ENCODE results near the gene GGA1. TPM values are rescaled to one million over a fixed set of nuclear protein-coding genes. Genes with fewer than 3 reads are reported as not detected.
A peak's percentile ranks its signal among the peaks of the same experiment; 100 is the strongest.

GGA1 gene
- total and polyA plus RNA-seq, 10 of the 15 experiments (the other 5 are each of a cell fraction or from before 2014, with no cell fraction given) = 1.4 to 79.4 (median 44.4) TPM

DNA sequence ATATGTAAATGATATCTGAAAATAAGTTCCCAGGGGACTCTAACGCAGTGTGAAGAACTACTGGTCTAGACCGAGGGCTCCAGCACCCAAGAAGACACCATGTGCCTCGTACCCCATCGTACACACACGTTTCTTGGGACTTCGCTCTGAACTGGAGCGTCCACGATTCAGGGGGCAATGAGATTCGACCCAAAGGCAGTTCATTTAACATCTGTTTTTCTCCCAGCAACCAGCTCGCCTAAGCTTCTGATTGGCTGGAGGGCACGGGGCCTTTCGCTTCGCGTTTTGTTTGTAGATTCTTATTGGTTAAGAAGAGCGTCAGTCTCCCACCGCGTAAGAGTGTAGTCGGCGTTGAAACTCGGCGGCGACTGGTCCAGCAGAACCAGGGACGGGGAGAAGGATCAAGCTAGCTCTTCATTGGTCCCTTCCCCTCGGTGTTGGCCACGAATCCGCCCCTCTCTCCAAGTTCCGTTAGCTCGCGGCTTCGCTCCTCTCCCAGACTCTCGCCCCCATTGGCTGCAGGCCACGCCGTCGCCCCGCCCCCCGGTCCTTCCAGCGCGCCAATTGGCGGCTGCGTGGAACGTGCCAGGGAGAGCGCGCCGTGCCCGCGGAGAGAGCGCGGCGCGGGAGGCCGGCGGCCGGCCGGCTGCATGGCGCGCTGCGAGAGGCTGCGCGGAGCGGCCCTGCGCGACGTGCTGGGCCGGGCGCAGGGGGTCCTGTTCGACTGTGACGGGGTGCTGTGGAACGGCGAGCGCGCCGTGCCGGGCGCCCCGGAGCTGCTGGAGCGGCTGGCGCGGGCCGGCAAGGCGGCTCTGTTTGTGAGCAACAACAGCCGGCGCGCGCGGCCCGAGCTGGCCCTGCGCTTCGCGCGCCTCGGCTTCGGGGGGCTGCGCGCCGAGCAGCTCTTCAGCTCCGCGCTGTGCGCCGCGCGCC is 49.8 kb downstream of the GGA1 start, which contains the start of gene PDXP:
Gene PDXP, plus strand, starts transcription at position 591 of the 933 bp plus-strand sequence. Its CDS starts 60 bp downstream, at position 651.
- Histone ChIP-seq H2AFZ (ENCODE audit: control insufficient read depth, low read depth, low read length) (peak within 1 kb of the TSS; percentile 96), H3K9ac (ENCODE audit: control insufficient read depth, insufficient read depth, low read length) (peak within 1 kb of the TSS; percentile 70), H3K4me2 (ENCODE audit: control insufficient read depth, insufficient read depth) (peak within 1 kb of the TSS; percentile 96), H3K36me3 (ENCODE audit: control insufficient read depth in 2 of 2, insufficient read depth in 2 of 2, low read length in 1 of 2) (peaks cover 0 to 2% of the 10 kb centered on the region in 2 experiments; a peak in 2 of 4 replicates), H4K20me1 (ENCODE audit: control insufficient read depth, insufficient read depth) (no peaks in the 10 kb centered on the region), H3K4me3 (peak within 1 kb of the TSS; percentile 82), H3K79me2 (ENCODE audit: control insufficient read depth, insufficient read depth, low read length) (peaks cover 43% of the 10 kb centered on the region), H3K9me3 (replicated peaks; ENCODE audit: control insufficient read depth, insufficient read depth, low read length) (no peaks in the 10 kb centered on the region), H3K4me1 (ENCODE audit: control insufficient read depth, insufficient read depth, low read length) (peaks cover 12% of the 10 kb centered on the region), H3K27me3 (replicated peaks in 1 of 2; ENCODE audit: control insufficient read depth in 2 of 2, insufficient read depth in 2 of 2, low read length in 1 of 2) (no peaks in the 10 kb centered on the region), H3K27ac (ENCODE audit: control insufficient read depth, insufficient read depth) (peak within 1 kb of the TSS; percentile 64)
- in situ Hi-C loops (cut with MboI) = no loop called here
- ChIA-PET POLR2A (interaction anchor here (0.6 to 9.6 kb wide), 20 partner anchors 11 to 296 kb away, joined by 3 to 209 read pairs (median 5); partner anchors contain the start of genes ANKRD54, GCAT, GGA1 and LGALS1), CTCF (interaction anchor here (0.6 to 11.7 kb wide), 14 partner anchors 18 to 1489 kb away, joined by 3 to 414 read pairs (median 8); partner anchors contain the start of genes GGA1, LGALS1, NOL12 and SH3BP1), SMC1A (ENCODE audit: uncharacterized antibody, unreplicated experiment) (interaction anchor here (0.6 to 7.9 kb wide), 15 partner anchors 9 to 204 kb away, joined by 3 to 157 read pairs (median 7); partner anchors contain the start of genes ANKRD54, GCAT, GGA1 and LGALS1), RAD21 (ENCODE audit: unreplicated experiment) (interaction anchor here (0.8 to 9.1 kb wide), 16 partner anchors 10 to 159 kb away, joined by 3 to 173 read pairs (median 5); partner anchors contain the start of genes GCAT, GGA1, LGALS1 and NOL12)
- peak; percentile 99 for DNase-seq (ENCODE audit: low read depth, low spot score)
- intact Hi-C loops (cut with micrococcal nuclease; ENCODE audit: unreplicated experiment) = no loop called here
- WGBS (ENCODE audit: insufficient coverage, insufficient replicate concordance, low lambda C conversion rate, missing lambda C conversion rate) = under 1% methylated on average over 101 of the region's 101 CpGs
- no TSS peak for BruUV-seq (replicated peaks)
- ATAC-seq = peak; percentile 95
- FAIRE-seq = peak; percentile 100
- TF ChIP-seq, protein P1, sequence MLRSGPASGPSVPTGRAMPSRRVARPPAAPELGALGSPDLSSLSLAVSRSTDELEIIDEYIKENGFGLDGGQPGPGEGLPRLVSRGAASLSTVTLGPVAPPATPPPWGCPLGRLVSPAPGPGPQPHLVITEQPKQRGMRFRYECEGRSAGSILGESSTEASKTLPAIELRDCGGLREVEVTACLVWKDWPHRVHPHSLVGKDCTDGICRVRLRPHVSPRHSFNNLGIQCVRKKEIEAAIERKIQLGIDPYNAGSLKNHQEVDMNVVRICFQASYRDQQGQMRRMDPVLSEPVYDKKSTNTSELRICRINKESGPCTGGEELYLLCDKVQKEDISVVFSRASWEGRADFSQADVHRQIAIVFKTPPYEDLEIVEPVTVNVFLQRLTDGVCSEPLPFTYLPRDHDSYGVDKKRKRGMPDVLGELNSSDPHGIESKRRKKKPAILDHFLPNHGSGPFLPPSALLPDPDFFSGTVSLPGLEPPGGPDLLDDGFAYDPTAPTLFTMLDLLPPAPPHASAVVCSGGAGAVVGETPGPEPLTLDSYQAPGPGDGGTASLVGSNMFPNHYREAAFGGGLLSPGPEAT (IDR thresholded peaks at IDR 0.05; ENCODE audit: low read depth) = peak; percentile 24; the same call in 1 of the 2 replicates
- TF ChIP-seq, protein P2, sequence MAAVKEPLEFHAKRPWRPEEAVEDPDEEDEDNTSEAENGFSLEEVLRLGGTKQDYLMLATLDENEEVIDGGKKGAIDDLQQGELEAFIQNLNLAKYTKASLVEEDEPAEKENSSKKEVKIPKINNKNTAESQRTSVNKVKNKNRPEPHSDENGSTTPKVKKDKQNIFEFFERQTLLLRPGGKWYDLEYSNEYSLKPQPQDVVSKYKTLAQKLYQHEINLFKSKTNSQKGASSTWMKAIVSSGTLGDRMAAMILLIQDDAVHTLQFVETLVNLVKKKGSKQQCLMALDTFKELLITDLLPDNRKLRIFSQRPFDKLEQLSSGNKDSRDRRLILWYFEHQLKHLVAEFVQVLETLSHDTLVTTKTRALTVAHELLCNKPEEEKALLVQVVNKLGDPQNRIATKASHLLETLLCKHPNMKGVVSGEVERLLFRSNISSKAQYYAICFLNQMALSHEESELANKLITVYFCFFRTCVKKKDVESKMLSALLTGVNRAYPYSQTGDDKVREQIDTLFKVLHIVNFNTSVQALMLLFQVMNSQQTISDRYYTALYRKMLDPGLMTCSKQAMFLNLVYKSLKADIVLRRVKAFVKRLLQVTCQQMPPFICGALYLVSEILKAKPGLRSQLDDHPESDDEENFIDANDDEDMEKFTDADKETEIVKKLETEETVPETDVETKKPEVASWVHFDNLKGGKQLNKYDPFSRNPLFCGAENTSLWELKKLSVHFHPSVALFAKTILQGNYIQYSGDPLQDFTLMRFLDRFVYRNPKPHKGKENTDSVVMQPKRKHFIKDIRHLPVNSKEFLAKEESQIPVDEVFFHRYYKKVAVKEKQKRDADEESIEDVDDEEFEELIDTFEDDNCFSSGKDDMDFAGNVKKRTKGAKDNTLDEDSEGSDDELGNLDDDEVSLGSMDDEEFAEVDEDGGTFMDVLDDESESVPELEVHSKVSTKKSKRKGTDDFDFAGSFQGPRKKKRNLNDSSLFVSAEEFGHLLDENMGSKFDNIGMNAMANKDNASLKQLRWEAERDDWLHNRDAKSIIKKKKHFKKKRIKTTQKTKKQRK (IDR thresholded peaks at IDR 0.05; ENCODE audit: low read depth, low read length) = peak; percentile 83
- TF ChIP-seq NR2C1 (IDR thresholded peaks at IDR 0.05) = peak; percentile 24; the same call in 1 of the 2 replicates
- TF ChIP-seq SRF (IDR thresholded peaks at IDR 0.05; ENCODE audit: low read depth in 2 of 2, low read length in 2 of 2) = no peak
- peak; percentile 97 for TF ChIP-seq CREB1 (IDR thresholded peaks at IDR 0.05; ENCODE audit: low read depth)
- 0 out of 2 replicates have a peak, but pooled peaks have one; percentile 11 for TF ChIP-seq TCF12 (IDR thresholded peaks at IDR 0.05; ENCODE audit: low read depth, low read length)
- TF ChIP-seq, protein P3, sequence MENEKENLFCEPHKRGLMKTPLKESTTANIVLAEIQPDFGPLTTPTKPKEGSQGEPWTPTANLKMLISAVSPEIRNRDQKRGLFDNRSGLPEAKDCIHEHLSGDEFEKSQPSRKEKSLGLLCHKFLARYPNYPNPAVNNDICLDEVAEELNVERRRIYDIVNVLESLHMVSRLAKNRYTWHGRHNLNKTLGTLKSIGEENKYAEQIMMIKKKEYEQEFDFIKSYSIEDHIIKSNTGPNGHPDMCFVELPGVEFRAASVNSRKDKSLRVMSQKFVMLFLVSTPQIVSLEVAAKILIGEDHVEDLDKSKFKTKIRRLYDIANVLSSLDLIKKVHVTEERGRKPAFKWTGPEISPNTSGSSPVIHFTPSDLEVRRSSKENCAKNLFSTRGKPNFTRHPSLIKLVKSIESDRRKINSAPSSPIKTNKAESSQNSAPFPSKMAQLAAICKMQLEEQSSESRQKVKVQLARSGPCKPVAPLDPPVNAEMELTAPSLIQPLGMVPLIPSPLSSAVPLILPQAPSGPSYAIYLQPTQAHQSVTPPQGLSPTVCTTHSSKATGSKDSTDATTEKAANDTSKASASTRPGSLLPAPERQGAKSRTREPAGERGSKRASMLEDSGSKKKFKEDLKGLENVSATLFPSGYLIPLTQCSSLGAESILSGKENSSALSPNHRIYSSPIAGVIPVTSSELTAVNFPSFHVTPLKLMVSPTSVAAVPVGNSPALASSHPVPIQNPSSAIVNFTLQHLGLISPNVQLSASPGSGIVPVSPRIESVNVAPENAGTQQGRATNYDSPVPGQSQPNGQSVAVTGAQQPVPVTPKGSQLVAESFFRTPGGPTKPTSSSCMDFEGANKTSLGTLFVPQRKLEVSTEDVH (IDR thresholded peaks at IDR 0.05; ENCODE audit: low read depth, partially characterized antibody) = no peak
- TF ChIP-seq, protein P4, sequence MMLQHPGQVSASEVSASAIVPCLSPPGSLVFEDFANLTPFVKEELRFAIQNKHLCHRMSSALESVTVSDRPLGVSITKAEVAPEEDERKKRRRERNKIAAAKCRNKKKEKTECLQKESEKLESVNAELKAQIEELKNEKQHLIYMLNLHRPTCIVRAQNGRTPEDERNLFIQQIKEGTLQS (IDR thresholded peaks at IDR 0.05; ENCODE audit: borderline replicate concordance, extremely low read depth, low read depth, low read length) = no peak
- no peak for TF ChIP-seq MYB (IDR thresholded peaks at IDR 0.05; ENCODE audit: borderline replicate concordance, low read depth, low read length)
- peak; percentile 99 for TF ChIP-seq DPF2 (IDR thresholded peaks at IDR 0.05)
- TF ChIP-seq, protein P5, sequence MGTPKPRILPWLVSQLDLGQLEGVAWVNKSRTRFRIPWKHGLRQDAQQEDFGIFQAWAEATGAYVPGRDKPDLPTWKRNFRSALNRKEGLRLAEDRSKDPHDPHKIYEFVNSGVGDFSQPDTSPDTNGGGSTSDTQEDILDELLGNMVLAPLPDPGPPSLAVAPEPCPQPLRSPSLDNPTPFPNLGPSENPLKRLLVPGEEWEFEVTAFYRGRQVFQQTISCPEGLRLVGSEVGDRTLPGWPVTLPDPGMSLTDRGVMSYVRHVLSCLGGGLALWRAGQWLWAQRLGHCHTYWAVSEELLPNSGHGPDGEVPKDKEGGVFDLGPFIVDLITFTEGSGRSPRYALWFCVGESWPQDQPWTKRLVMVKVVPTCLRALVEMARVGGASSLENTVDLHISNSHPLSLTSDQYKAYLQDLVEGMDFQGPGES (IDR thresholded peaks at IDR 0.05) = peak; percentile 94

Data from GM12878 (cell line).